Upper lobe of left lung (tissue), 4 donors: Measurements from ENCODE around the gene RRH.

Experiments used
- CTCF ChIP-seq, 6 experiments: fragments of 450-650 bp in 4 of 6; fragments of 200-600 bp in 2 of 6; sonication (generic) in 2 of 6; IDR thresholded peaks; one replicate each; pipeline ENCODE4 v1.5.1; 2016 to 2019; ENCODE audit warnings: antibody characterized with exemption in 6 of 6
- POLR2A ChIP-seq, 4 donors: fragments of 450-650 bp; IDR thresholded peaks; one replicate each; pipeline ENCODE4 v1.5.1; 2016 to 2017; ENCODE audit warnings: antibody characterized with exemption in 4 of 4, mild to moderate bottlenecking in 2 of 4

- no peak for TF ChIP-seq CTCF (IDR thresholded peaks at IDR 0.05)
- no peak for TF ChIP-seq POLR2A (IDR thresholded peaks at IDR 0.05)
These were observed 9.2 kb downstream of the RRH start for GRCh38 chr4:109836985-109837384.
